COR-L47 (cell line): ENCODE measurements around the gene TMEFF1.
"Not testable (repeated sequence)": the region's sequence is repeated elsewhere in the genome, so short reads cannot be mapped to it uniquely, and the experiment has no call there.

ENCODE experiments used
- DNase-seq: peaks from one replicate; lab custom pipeline; 2025; lab: John Stamatoyannopoulos, UW

The TMEFF1 gene, protein sequence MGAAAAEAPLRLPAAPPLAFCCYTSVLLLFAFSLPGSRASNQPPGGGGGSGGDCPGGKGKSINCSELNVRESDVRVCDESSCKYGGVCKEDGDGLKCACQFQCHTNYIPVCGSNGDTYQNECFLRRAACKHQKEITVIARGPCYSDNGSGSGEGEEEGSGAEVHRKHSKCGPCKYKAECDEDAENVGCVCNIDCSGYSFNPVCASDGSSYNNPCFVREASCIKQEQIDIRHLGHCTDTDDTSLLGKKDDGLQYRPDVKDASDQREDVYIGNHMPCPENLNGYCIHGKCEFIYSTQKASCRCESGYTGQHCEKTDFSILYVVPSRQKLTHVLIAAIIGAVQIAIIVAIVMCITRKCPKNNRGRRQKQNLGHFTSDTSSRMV

DNA sequence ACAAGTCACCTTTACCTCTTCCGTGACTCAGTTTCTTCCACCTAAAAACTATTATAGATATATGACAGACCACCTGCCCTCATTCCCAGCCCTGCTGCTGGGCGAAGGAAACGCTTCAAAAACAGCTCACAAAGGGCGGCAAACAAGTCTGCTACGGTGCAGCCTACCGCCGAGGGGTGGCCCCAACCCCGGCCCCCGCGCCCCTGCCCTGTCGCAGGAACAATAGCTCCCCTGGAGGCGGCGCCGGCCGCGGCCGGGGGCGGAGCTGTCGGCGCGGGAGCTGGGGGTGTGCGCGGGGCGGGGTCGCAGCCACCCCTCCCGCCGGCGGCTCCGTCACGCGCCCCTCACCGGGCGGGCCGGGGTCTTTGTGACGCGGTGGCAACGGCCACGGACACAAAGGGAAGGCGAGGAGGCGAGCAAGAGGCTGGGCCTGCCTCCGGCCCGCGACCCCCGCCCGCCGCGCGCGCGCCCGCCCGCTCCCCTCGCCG, at the start of gene TMEFF1:
TMEFF1 (plus strand) TSS at position 362 of the 488 bp plus-strand sequence. CDS start 396 bp downstream, outside the sequence.
- DNase-seq, result peak; percentile 80

DNA sequence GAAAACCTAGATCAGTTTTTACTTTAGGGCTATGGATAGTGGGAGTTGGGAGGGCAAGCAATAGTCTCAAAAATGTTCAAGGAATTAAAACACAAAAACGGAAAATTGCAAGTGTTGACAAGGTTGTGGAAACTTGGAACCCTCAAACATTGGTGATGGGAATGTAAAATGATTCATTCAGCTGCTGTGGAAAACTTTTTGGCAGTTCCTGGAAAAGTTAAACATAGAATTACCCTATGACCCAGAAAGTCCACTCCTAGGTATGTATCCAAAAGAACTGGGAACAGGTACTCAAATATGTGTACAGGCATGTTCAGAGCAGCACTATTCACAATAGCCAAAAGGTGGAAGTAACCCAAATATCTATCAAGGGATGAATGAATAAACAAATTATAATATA, 47.2 kb upstream of the TMEFF1 start:
- DNase-seq, result no peak

DNA sequence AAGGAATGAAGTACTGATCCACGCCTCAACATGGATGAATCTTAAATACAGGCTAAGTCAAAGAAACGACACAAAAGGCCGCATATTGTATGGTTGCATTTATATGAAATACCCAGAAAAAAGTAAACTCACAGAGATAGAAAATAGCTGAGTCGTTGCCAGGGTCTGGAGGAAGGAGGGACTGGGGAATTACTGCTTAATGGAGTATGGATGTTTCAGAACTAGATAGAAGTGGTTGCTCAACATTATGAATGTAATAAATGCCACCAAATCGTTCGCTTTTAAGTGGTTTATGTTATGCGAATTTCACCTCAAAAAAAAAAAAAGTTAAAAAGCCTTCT, 46.8 kb upstream of the TMEFF1 start:
- DNase-seq, result no peak

DNA sequence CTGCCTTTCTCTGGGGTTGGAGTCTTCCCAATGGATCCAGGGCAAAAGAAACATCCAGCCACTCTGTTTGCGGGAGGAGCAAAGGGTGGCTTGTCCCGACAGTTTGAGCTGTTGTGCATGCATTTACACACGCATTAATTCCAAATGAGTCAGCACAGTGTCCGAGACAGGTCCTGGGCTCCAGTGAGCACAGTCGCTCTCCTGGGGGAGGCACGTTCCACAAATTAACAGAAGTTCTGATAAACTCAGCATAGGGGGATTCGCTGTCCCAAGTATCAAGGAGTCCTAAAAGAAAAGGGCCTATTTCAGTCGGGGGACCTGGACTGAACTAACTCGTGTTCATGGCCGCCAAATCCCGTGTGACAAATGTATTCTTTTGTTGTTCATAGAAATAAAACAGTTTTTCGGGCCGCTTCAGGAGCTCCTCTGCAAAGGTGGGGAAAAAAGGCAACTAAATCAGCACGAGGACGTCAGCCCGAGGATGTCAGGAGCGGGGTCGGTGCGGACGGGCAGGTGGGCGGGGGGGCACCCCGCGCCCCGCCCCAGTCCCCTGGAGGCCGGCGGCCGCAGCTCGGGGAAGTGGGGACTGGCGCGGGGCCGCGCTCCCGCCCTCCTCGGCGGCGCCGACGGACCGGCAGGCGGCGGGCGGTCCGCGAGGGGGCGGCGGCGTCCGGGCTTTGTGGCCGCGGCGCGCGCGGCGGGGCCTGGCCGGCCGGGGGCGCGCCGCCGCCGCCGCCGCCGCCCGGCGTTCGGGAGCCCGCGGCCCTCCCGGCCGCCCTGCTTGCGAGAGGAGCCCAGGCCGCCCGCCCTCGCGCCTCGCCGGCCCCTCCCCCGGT, 46.2 kb upstream of the TMEFF1 start, which contains the start of gene MSANTD3:
MSANTD3 (plus strand) TSS at position 614 of the 836 bp plus-strand sequence. CDS start 14,796 bp downstream, outside the sequence.
- peak; percentile 58 for DNase-seq

DNA sequence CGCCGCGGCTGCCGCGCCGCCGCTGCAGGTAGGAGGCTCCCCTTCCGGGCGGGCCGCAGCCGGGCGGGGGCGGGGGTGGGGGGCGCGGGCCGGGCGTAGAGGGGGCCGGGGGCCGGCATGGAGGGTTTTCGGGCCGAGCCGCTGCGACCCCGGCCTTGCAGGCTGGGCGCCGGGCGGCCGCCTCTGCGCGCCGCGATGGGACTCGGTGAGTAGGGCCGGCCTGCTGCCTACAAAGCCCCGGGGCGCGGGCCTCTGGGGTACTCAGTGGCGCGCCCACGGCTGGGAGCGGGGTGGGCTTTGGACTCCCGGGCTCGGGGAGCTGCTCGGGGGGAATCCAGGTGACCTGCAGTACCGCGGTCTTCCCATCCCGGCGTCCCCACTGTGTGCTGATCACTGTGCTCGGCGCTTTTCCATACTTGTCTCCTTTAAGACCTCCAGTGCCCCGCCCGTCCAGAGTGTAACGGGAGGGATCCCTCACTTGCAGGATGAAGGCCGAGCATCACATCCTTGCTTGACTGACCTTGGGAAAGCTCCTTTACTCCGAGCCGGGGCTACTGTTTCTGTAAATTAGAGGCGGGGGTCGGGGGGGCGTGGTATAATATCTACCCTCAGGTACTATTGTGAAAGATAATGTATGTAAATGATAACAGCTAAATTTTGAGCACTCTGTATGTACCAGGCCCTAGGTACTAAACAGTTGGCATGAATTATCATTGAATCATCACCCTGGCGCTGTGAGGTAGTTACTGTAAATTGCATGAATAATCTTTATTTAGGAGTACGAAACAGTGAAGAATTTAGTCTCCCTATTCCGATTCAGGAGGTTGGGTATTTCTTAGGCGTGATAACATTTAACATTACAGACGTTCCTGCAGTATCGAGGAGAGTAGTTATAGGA, 45.3 kb upstream of the TMEFF1 start:
- peak; percentile 48 for DNase-seq

DNA sequence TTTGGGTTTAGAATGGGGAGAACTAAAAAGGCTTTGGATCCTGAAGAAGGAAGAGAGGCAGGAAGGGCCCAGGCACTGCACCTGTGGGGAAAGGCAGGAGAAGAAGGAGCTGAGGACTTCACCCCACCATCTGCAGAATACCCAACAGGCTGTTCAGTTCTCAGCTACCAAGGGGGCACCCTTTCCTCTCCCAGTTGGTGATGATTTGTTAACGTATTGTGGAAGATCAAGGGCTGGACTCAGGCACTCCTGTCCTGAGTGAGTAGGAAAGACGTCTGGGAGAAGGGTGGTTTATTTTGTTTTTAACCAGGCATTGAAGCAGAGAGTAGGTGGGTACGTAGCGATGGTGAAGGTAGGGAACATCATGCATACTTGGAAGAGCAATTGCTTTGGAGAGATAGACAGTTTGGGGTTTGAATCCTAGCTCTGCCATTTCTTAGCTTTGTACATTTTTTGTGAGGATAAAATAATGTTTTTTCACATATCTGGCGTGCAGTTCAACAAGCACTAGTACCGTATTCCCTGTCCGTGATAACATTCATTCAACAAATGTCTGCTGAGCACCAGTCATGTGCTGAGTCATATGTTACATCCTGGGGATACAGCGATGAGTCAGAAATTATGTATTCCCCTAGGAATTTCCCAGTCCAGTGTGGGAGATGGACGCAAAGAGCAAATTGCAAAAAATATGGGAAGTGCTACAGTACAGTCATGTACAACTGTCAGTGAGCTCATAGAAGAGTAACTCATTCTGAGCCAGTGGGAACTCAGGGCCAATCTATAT, 43.9 kb upstream of the TMEFF1 start:
- DNase-seq, result no peak

DNA sequence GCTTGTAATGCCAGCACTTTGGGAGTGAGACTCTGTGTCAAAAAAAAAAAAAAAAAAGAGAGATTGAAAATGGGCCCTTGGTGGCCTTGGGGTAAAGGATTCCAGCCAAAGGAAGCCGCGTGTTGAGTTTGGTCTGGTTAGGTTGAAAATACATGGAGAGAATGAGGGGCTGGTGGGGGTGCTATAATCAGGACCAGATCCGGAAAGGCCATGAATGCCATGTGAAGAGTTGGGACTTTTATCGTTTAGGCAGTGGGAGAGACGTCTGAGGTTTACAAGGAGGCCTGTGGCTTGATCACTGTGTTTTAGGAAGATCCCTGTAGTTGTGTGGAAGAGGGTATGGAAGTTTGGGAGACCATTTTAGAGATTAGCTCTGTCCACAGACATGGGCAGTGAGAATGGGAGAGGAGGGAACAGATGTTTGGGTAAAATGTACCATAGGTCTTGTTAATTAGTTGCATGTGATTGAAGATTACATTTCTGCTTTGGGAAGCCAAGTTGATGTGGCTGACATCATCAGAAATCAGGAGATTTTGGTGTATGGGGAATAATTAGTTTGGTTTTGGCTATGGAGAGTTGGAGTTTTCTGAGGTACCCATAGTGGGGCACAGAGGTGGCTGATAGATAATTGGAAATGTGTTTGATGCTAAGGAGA, 42.5 kb upstream of the TMEFF1 start:
- DNase-seq, result no peak

DNA sequence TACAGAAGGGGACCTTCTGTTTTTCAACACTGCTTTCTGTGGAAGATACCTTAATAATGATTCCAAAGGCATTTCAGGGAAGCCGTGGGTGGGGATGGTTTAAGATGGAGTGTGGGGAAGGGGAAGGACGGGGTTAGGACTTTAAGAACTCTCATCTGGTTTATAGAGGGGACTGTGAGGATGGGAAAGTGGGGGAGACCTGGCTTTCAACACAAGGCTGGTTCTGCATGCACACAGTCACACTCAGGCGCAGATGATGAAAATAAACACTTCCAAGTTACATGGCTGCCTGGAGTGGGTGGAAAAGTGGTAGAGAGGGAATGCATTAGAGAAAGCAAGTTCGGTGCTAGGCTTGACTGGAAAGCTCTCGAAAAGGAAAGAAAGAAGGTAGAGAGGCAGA, 41.1 kb upstream of the TMEFF1 start:
- no peak for DNase-seq

DNA sequence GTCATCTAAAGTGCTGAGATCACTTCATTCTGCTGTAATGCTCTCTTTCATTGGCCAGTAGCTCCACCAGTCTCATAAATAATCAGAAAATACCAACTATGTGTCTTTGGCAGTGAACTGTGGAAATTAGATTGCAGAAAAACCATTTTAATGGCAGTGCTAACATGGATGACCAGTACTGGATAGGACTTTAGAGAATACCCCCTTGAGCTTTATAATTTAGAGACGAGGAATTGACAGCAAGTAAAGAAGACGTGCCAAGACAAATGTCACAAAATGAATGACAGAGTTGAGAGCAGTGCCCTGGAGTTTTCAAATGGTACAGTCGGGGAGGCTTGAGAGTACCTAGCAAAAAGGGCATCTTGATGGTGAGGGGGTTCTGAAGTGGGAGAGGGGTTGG, 40.2 kb upstream of the TMEFF1 start:
- no peak for DNase-seq

DNA sequence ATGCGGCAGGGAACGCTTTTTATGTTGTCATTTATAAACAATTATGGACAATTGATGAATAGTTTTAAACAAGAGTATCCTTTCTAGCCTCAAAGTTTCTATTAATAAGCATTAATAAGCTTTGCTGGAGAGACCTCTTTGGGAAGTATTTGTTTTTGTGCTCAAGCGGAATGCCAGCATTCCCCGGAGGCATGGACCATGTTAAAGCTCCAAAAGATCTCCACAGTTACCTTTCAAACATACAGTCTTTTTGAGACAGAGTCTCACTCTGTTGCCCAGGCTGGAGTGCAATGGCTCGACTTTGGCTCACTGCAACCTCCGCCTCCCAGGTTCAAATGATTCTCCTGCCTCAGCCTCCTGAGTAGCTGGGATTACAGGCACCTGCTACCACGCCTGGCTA, 36.4 kb upstream of the TMEFF1 start:
- DNase-seq, result no peak

DNA sequence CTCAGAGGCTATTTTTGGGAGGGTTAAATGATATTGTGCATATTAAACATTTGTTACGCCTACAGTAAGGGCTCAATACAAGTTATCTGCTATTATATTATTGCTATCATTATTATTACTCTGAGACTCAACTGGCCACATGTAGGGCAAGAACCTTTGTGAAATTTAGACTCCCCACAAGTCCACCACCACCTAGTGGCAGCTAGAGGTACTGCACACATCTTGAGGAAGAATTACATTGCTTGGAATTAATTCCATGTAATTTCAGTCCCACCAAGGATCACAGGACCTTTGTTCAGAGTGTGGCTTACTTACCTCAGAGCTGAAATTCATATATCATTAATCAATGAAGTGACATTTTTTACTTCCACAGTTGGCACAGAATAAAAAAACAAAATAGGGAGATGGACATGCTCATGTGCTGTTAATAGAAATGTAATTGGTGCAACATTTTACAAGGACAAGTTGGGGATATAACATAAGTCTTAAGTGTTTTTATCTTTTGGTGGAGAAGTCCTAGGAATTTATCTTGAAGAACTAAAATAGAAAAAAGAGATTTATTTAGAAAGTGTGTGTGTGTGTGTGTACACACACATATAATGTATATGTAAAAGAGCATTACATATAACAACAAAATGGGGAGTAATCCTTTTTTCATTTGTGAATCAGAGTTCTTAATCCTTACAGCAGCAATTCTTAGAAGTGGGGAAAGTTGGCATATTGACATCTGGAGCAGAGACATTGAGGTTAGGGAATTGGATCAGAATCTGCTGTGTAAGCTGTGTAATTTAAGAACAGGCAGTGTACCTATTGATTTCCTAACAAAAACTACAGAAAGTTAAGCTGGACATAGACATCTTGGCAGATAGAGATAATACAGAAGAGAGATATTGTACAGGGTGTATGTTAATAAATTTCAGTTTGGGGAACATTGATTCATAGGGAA, 34.8 kb upstream of the TMEFF1 start:
- DNase-seq, result peak; percentile 16

DNA sequence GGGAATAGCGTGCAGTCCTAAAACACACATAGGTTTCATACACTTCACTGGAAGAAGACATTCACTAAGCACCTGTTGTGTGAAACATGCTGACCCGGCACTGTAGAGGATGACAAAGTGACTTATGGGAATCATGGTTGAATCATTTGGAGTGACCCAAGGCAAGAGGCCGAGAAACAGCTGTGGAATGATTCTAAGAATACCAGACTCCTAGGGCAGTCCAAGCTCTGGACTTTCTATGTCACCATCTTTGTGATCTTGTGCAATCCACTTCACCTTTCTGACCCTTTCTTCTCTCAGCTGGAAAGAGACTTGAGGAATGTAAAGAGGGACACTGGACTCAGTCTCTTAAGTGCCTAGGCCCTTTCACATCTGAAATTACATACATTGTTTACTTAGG, 32.9 kb upstream of the TMEFF1 start:
- no peak for DNase-seq

DNA sequence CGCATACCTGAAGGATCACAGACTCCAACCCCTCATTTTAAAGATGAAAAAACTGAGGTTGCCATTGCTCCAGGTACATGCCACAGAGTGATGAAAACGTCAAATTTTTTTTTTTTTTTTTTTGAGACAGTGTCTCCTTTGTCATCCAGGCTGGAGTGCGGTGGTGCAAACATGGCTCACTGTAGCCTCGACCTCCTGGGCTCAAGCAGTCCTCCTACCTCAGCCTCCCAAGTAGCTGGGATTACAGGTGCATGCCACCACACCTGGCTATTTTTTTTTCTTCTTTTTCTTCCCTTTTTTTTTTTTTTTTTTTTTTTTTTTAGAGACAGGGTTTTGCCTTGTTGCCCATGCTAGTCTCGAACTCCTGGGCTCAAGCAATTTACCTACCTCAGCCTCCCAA, 32.5 kb upstream of the TMEFF1 start:
- DNase-seq, result not testable (repeated sequence)

DNA sequence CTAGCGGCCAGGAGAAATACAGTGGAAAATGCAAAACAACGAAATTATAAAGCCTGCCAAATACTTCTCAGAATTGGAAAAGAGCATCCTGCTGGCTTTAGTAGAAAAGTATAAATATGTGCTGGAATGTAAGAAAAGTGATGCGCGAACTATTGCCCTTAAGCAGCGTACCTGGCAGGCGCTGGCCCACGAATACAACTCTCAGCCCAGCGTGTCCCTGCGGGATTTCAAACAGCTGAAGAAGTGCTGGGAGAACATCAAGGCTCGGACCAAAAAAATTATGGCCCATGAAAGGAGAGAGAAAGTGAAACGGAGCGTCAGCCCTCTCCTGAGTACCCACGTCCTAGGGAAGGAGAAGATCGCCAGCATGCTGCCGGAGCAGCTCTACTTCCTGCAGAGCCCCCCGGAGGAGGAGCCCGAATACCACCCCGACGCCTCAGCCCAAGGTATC, 31.0 kb upstream of the TMEFF1 start:
- no peak for DNase-seq

DNA sequence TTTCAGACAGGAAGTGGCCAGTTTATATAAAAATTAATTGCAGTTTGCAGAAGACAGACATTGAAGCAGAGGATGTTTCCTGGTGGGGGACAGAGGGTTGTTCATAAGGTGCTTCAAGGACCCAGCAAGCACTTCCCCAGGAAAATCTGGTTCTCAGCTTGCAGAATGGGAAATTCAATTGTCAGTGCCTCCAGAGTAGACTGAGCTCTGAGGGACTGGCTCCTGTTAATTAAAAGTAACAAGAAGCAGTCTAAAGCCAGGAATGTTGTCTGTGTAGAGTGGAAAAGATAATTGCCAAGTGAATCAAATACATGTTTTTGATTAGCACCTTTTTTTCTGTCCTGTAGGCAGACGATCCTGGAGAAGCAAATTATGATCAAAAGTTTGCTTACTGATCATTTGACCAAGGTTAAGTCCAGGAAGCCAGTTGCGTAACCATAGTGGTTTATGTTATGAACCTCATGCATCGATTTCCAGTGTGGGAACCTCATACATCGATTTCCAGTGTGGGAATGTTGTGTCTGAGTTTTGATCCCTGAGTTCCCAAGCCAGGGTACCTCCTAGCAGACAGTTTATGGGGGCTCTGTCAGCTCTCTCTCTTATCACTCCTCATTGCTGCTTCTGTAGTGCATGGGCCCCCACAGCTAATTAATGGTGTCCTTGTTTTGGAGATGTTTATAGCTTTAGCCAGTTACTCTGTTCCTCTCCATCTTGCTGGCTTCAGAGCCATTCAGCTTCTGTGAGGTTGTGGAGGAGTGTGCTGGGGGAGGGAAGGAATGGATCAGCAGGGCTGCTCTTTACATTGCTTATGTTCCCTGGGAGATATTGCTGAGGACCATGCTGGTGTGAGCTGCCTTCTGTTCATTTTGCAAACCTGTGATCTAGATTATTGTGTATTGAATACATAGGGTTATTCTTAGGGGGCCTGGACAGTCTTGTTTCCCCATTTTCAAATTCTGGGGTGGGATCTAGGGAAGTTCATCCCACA, 28.9 kb upstream of the TMEFF1 start:
- DNase-seq, result no peak

DNA sequence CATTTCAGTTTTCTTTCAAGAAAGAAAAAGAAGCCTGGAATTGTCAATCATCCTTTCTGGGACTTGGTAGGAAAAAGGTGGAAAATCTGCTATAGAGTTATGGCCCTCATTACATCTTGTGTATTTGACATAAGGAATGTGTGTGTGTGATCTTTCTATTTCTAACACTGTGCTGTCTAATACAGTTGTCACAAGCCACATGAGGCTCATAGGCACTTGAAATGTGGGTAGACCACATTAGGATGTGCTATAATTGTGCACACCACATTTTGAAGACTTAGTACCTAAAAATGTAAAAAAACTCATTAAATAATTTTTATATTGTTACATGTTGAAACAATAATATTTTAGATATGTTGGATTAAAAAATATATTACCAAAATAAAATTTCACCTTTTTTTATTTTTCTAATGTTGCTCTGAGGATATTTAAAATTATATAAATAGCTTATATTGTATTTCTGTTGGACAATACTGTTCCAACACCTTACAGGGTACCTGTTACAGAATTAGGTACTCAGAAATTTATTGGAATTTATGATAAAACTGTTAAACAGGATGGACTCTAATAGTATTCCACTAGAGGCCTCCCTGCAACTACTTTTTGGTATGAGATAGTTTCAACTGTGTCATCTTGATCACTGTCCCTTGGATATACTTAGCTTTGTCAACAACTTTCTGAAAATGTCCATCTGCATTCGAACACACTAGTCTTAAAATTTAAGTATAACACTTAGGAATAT, 27.6 kb upstream of the TMEFF1 start:
- no peak for DNase-seq

DNA sequence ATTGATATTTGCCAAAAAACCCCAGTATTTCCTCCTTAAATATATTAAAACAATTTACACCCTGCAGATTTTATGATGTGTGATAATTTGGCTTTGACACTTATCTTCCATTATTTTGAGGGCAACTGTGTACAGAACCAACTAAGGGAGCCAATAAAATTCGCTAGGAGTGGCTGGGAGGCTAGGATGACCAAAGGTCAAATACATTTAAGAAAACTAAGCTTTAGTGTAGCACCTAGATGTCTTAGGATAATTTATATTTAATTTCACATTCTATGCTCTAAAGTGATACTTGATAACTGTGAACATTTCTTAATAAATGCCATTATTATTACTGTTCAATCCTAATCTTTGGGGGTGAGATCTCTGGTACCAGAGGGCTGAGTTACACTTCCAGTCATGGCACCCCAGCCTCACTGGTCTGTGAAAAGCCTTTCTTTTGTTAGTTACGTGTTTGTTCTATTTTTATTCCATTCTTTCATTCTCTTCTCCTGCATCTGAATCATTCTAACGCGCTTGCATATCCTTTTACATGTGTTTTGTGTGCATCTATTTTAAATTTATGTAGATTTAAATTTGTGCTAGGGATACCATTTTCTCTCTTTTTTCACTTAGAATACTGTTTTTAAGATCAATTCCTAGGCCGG, 26.9 kb upstream of the TMEFF1 start:
- no peak for DNase-seq
